NCI-H1092 treated with DMSO at 0.1 percent for 48 hours (cell line): Measurements from ENCODE around the gene THBS1.

Experiments used
- DNase-seq: peaks from one replicate; lab custom pipeline; 2025; lab: John Stamatoyannopoulos, UW

Gene THBS1

GRCh38 chr15:39631357-39631756, 50.5 kb downstream of the THBS1 start:
- DNase-seq: no peak

- DNase-seq: no peak
Measured at GRCh38 chr15:39638041-39638440, 57.2 kb downstream of the THBS1 start.

DNA sequence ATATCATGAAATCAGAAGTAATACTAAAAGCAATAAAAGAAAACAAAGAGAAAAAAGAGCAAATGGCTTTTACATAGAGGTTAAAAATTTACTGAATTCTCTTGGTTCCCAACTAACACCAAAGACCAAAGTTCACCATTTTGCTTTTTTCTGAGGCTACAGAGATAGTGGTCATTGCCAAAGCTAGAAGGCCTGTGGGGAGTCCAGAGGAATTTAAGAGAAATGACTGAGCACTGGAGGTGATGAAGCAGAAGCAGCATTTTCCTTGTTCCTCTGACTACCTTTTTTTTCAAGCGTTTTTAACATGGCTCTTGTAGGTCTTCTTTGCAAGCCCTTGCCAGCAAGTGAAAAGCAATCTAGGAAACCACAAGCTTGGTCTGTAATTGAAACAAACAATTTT, 58.2 kb downstream of the THBS1 start:
- DNase-seq: no peak

DNA sequence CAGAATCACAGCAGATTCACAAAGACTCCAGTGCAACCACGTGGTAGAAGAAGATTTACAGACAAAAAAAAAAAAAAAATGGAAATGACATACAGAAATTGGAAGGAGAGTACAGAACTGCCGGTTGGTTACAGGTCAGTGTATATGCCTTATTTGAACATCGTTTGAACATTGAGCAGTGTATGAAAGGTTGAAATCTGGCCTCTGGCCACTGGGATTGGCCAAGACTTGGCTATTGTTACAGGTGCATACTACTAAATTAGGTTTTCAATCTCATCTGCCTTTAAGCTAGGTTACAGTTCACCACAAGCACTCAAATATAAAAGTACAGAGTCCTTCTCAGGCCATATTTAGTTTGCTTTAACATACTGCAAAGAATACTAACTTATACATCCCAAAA, 59.8 kb downstream of the THBS1 start:
- no peak for DNase-seq

DNA sequence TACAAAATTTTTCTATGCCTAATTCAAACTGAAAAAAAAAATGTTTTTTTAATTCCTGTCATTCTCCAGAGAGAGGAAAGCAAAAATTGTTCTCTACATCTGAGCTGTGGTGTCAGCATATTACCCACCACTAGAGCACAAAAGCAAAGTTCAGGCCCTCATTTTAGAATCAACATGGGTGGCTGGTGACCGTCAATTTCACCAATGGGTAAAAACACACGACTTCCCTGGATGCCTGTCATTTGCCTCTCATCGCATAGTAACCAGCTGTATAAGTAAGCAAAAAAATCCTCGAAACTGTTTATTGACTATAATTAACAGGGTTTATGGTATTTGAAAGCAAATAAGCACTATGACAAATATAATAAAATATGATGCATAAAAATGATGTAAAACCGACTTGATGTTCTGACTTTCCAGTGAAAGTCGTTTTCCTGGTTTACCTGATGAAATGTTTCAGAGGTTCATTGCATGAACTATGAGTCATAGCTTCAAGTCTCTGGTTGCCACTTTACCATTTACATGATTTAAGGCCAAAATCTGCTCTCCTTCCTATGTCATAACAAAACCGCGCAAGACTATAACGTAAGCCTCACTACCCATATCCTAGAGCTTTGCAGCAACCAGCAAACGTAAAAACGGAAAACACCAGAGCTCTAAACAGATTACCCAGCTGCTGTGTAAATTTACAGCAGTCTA, 60.5 kb downstream of the THBS1 start:
- DNase-seq: peak; percentile 53

DNA sequence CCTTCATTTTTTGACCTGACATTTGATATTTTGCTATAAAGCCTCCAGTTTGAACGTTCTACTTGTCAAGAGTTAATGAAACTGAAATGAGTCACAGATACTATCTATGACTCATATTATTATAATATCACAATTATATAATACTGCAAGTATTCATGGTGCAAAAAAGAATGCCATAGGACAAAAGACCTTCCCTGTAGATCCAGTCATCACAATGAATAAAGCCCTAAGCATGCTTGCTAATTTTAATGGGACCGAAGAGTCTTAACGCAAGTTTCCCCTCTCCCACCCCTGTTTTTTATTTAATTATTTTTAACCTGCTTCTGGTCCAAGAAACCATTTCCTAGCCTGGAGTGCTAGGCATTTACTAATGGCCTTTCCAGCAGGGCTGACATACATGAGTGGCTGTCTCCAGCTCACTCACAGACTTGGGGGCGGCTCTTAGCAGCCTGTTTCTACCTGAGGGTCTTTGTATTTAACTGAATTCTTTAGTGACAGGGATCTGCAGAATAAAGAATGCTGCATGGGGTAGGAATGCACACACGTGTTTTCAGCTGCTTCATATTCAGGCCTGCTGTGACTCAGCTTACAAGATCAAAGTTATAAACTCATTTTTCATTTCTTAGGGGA, 61.2 kb downstream of the THBS1 start:
- no peak for DNase-seq

- DNase-seq: no peak
Measured at GRCh38 chr15:39643727-39644126, 62.8 kb downstream of the THBS1 start.

- DNase-seq: no peak
Measured at GRCh38 chr15:39644136-39644535, 63.3 kb downstream of the THBS1 start.

GRCh38 chr15:39645138-39645975, 64.5 kb downstream of the THBS1 start:
- DNase-seq: no peak

- no peak for DNase-seq
Measured at GRCh38 chr15:39645976-39646257, 65.0 kb downstream of the THBS1 start.

GRCh38 chr15:39646425-39646824, 65.5 kb downstream of the THBS1 start:
- DNase-seq: no peak
